ENCODE measurements around the gene MYRFL.

MYRFL gene

GRCh38 chr12:69918287-69918686 is 93.3 kb downstream of the MYRFL start:
- FAIRE-seq (no peak), DNase-seq (ENCODE audit: insufficient read length, low spot score) (no peak)
- TF ChIP-seq POLR2A (IDR thresholded peaks at IDR 0.05; ENCODE audit: low read depth, low read length): no peak

- no peak for TF ChIP-seq POLR2A (IDR thresholded peaks at IDR 0.05; ENCODE audit: low read depth, low read length)
Measured at GRCh38 chr12:69919495-69919894, 94.5 kb downstream of the MYRFL start.

GRCh38 chr12:69921831-69922230 is 96.8 kb downstream of the MYRFL start:
- DNase-seq (ENCODE audit: insufficient read length, low spot score) (no peak), FAIRE-seq (no peak)
- no peak for TF ChIP-seq POLR2A (IDR thresholded peaks at IDR 0.05; ENCODE audit: low read depth, low read length)

More at GRCh38 chr12:69919495-69919894, 94.5 kb downstream of the MYRFL start:
- no peak for DNase-seq (ENCODE audit: insufficient read length, low spot score)
- no peak for FAIRE-seq

GRCh38 chr12:69922999-69923398 is 98.0 kb downstream of the MYRFL start:
- DNase-seq (ENCODE audit: insufficient read length, low spot score) (no peak), FAIRE-seq (no peak)

GRCh38 chr12:69925291-69925690 is 100.3 kb downstream of the MYRFL start:
- TF ChIP-seq POLR2A (IDR thresholded peaks at IDR 0.05; ENCODE audit: low read depth, low read length): no peak
- DNase-seq (ENCODE audit: insufficient read length, low spot score): no peak
- no peak for FAIRE-seq

More at GRCh38 chr12:69922999-69923398, 98.0 kb downstream of the MYRFL start:
- no peak for TF ChIP-seq POLR2A (IDR thresholded peaks at IDR 0.05; ENCODE audit: low read depth, low read length)

GRCh38 chr12:69927164-69927563 is 102.1 kb downstream of the MYRFL start:
- FAIRE-seq: no peak
- no peak for DNase-seq (ENCODE audit: insufficient read length, low spot score)
- TF ChIP-seq POLR2A (IDR thresholded peaks at IDR 0.05; ENCODE audit: low read depth, low read length): no peak

GRCh38 chr12:69929125-69929524 is 104.1 kb downstream of the MYRFL start:
- DNase-seq (ENCODE audit: insufficient read length, low spot score) (peak; percentile 7), FAIRE-seq (peak; percentile 82)
- TF ChIP-seq POLR2A (IDR thresholded peaks at IDR 0.05; ENCODE audit: low read depth, low read length): no peak

GRCh38 chr12:69929531-69929930 is 104.5 kb downstream of the MYRFL start:
- FAIRE-seq: no peak
- no peak for DNase-seq (ENCODE audit: insufficient read length, low spot score)
- TF ChIP-seq POLR2A (IDR thresholded peaks at IDR 0.05; ENCODE audit: low read depth, low read length): no peak

GRCh38 chr12:69931569-69931968 is 106.5 kb downstream of the MYRFL start:
- FAIRE-seq (no peak), DNase-seq (ENCODE audit: insufficient read length, low spot score) (no peak)
- no peak for TF ChIP-seq POLR2A (IDR thresholded peaks at IDR 0.05; ENCODE audit: low read depth, low read length)

GRCh38 chr12:69932154-69932553 is 107.1 kb downstream of the MYRFL start:
- no peak for FAIRE-seq
- DNase-seq (ENCODE audit: insufficient read length, low spot score): no peak
- no peak for TF ChIP-seq POLR2A (IDR thresholded peaks at IDR 0.05; ENCODE audit: low read depth, low read length)

GRCh38 chr12:69932676-69933552 is 107.9 kb downstream of the MYRFL start:
- FAIRE-seq (no peak), DNase-seq (ENCODE audit: insufficient read length, low spot score) (no peak)
- TF ChIP-seq POLR2A (IDR thresholded peaks at IDR 0.05; ENCODE audit: low read depth, low read length): no peak

GRCh38 chr12:69934011-69934410 is 109.0 kb downstream of the MYRFL start:
- TF ChIP-seq POLR2A (IDR thresholded peaks at IDR 0.05; ENCODE audit: low read depth, low read length): no peak
- no peak for DNase-seq (ENCODE audit: insufficient read length, low spot score)
- FAIRE-seq: no peak

- DNase-seq (ENCODE audit: insufficient read length, low spot score): no peak
- TF ChIP-seq POLR2A (IDR thresholded peaks at IDR 0.05; ENCODE audit: low read depth, low read length): no peak
- no peak for FAIRE-seq
Measured at GRCh38 chr12:69935651-69936100, 110.6 kb downstream of the MYRFL start.

GRCh38 chr12:69936214-69936731 is 111.2 kb downstream of the MYRFL start:
- DNase-seq (ENCODE audit: insufficient read length, low spot score) (no peak), FAIRE-seq (no peak)
- TF ChIP-seq POLR2A (IDR thresholded peaks at IDR 0.05; ENCODE audit: low read depth, low read length): no peak

- no peak for FAIRE-seq
- no peak for DNase-seq (ENCODE audit: insufficient read length, low spot score)
- no peak for TF ChIP-seq POLR2A (IDR thresholded peaks at IDR 0.05; ENCODE audit: low read depth, low read length)
Measured at GRCh38 chr12:69936766-69937165, 111.7 kb downstream of the MYRFL start.
